HEK293 (cell line): ENCODE measurements around the gene FOXP1.

Source experiments
- CTCF ChIA-PET: fragments of 350-600 bp; formaldehyde crosslinking; extraction: SDS; loops from one replicate; lab custom pipeline; 2021; ENCODE audit warnings: antibody characterized with exemption; lab: Yijun Ruan, JAX
- POLR2A ChIA-PET: fragments of 300-600 bp; formaldehyde crosslinking; extraction: SDS; loops from one replicate; lab custom pipeline; 2020; ENCODE audit warnings: antibody characterized with exemption, inconsistent platforms; lab: Yijun Ruan, JAX
- H3K27ac ChIP-seq: fragments of 200-500 bp; sonication (Bioruptor generic); 2 replicates; pipeline ENCODE4 v1.5.1; 2014; ENCODE audit warnings: low read depth, low read length, control low read depth, inconsistent platforms; ENCODE audit errors: extremely low read depth
- H3K36me3 ChIP-seq, 2 experiments: fragments of 200-500 bp in 1 of 2; sonication (Bioruptor generic) in 1 of 2; 1 replicate in 1 of 2; 2 replicates in 1 of 2; pipeline ENCODE4 v1.5.1; 2014 to 2017; ENCODE audit warnings: inconsistent platforms in 2 of 2, low read length in 2 of 2; ENCODE audit not compliant: control insufficient read depth in 2 of 2, insufficient read depth in 1 of 2
- H3K4me1 ChIP-seq: fragments of 200-500 bp; sonication (Bioruptor generic); 2 replicates; pipeline ENCODE4 v1.5.1; 2014; ENCODE audit warnings: mild to moderate bottlenecking, low read length, inconsistent platforms; ENCODE audit not compliant: control insufficient read depth, insufficient read depth
- H3K4me3 ChIP-seq: 2 replicates; pipeline ENCODE4 v1.5.1; 2011; ENCODE audit warnings: low read depth, mild to moderate bottlenecking, control low read depth, low read length, moderate library complexity
- H3K9me3 ChIP-seq: fragments of 200-500 bp; sonication (Bioruptor generic); 2 replicates; pipeline ENCODE4 v1.5.1; 2014; ENCODE audit warnings: low read depth, low read length, inconsistent platforms; ENCODE audit not compliant: control insufficient read depth, insufficient read depth
- ATF2 ChIP-seq: fragments of 450-650 bp; formaldehyde crosslinking; IDR thresholded peaks from 2 replicates; pipeline ENCODE4 v1.5.1; 2016; ENCODE audit warnings: missing biosample characterization, missing genetic modification characterization, low read depth
- GFI1B ChIP-seq: fragments of 450-650 bp; formaldehyde crosslinking; IDR thresholded peaks from 2 replicates; pipeline ENCODE4 v1.5.1; 2016; ENCODE audit warnings: missing biosample characterization, missing genetic modification characterization
- GLI2 ChIP-seq: fragments of 450-650 bp; formaldehyde crosslinking; IDR thresholded peaks from 2 replicates; pipeline ENCODE4; 2017; ENCODE audit warnings: missing biosample characterization, missing genetic modification characterization, low read depth, borderline replicate concordance
- MZF1 ChIP-seq: fragments of 450-650 bp; formaldehyde crosslinking; IDR thresholded peaks from 2 replicates; pipeline ENCODE4 v1.5.1; 2017; ENCODE audit warnings: missing biosample characterization, missing genetic modification characterization, borderline replicate concordance
- PATZ1 ChIP-seq: fragments of 450-650 bp; formaldehyde crosslinking; IDR thresholded peaks from 2 replicates; pipeline ENCODE4 v1.5.1; 2016; ENCODE audit warnings: missing biosample characterization, missing genetic modification characterization
- PRDM1 ChIP-seq: fragments of 450-650 bp; formaldehyde crosslinking; IDR thresholded peaks from 2 replicates; pipeline ENCODE4; 2016; ENCODE audit warnings: missing biosample characterization, missing genetic modification characterization
- PRDM2 ChIP-seq: fragments of 450-650 bp; formaldehyde crosslinking; IDR thresholded peaks from 2 replicates; pipeline ENCODE4 v1.5.1; 2016; ENCODE audit warnings: missing biosample characterization, missing genetic modification characterization, borderline replicate concordance
- SP7 ChIP-seq: fragments of 450-650 bp; formaldehyde crosslinking; IDR thresholded peaks from 2 replicates; pipeline ENCODE4 v1.5.1; 2016; ENCODE audit warnings: missing biosample characterization, missing genetic modification characterization
- TRIM28 ChIP-seq: IDR thresholded peaks from 2 replicates; pipeline ENCODE4 v1.6.1; 2011; ENCODE audit warnings: low read length, control low read depth, borderline replicate concordance
- YY1 ChIP-seq: fragments of 450-650 bp; formaldehyde crosslinking; IDR thresholded peaks from 2 replicates; pipeline ENCODE4 v1.5.1; 2018; ENCODE audit warnings: missing biosample characterization, missing genetic modification characterization
- ZBTB49 ChIP-seq: fragments of 450-650 bp; formaldehyde crosslinking; IDR thresholded peaks from 2 replicates; pipeline ENCODE4 v1.5.1; 2016; ENCODE audit warnings: missing biosample characterization, missing genetic modification characterization, low read depth
- ZBTB8A ChIP-seq: fragments of 450-650 bp; formaldehyde crosslinking; IDR thresholded peaks from 2 replicates; pipeline ENCODE4 v1.5.1; 2016; ENCODE audit warnings: missing biosample characterization, missing genetic modification characterization
- ZFP41 ChIP-seq: fragments of 450-650 bp; formaldehyde crosslinking; IDR thresholded peaks from 2 replicates; pipeline ENCODE4 v1.5.1; 2016; ENCODE audit warnings: missing biosample characterization, missing genetic modification characterization, borderline replicate concordance
- ZNF121 ChIP-seq: fragments of 450-650 bp; formaldehyde crosslinking; IDR thresholded peaks from 2 replicates; pipeline ENCODE4 v1.5.1; 2016; ENCODE audit warnings: missing biosample characterization, missing genetic modification characterization
- ZNF133 ChIP-seq: fragments of 450-650 bp; formaldehyde crosslinking; IDR thresholded peaks from 2 replicates; pipeline ENCODE4 v1.5.1; 2016; ENCODE audit warnings: missing biosample characterization, missing genetic modification characterization
- ZNF248 ChIP-seq: fragments of 450-650 bp; formaldehyde crosslinking; IDR thresholded peaks from 2 replicates; pipeline ENCODE4 v1.5.1; 2017; ENCODE audit warnings: missing biosample characterization, missing genetic modification characterization
- ZNF266 ChIP-seq: fragments of 450-650 bp; formaldehyde crosslinking; IDR thresholded peaks from 2 replicates; pipeline ENCODE4 v1.5.1; 2016; ENCODE audit warnings: missing biosample characterization, missing genetic modification characterization, low read depth
- ZNF280C ChIP-seq: fragments of 450-650 bp; formaldehyde crosslinking; IDR thresholded peaks from 2 replicates; pipeline ENCODE4 v1.5.1; 2016; ENCODE audit warnings: missing biosample characterization, missing genetic modification characterization
- ZNF341 ChIP-seq: fragments of 450-650 bp; formaldehyde crosslinking; IDR thresholded peaks from 2 replicates; pipeline ENCODE4; 2016; ENCODE audit warnings: low read depth, missing biosample characterization, missing genetic modification characterization
- ZNF48 ChIP-seq: fragments of 450-650 bp; formaldehyde crosslinking; IDR thresholded peaks from 2 replicates; pipeline ENCODE4 v1.5.1; 2016; ENCODE audit warnings: missing biosample characterization, missing genetic modification characterization
- ZNF514 ChIP-seq: fragments of 450-650 bp; formaldehyde crosslinking; IDR thresholded peaks from 2 replicates; pipeline ENCODE4 v1.5.1; 2016; ENCODE audit warnings: missing biosample characterization, missing genetic modification characterization
- ZNF768 ChIP-seq: fragments of 450-650 bp; formaldehyde crosslinking; IDR thresholded peaks from 2 replicates; pipeline ENCODE4 v1.5.1; 2018; ENCODE audit warnings: missing biosample characterization, mild to moderate bottlenecking, missing genetic modification characterization

The FOXP1 gene

GRCh38 chr3:71468311-71469137, 115.0 kb downstream of the FOXP1 start (continued):
- no peak for TF ChIP-seq PRDM2 (tag by site-specific recombination)
- no peak for TF ChIP-seq ZNF341 (tag by site-specific recombination)
- no peak for TF ChIP-seq PRDM1 (tag by site-specific recombination)
- TF ChIP-seq ZNF280C (tag by site-specific recombination), result no peak
- TF ChIP-seq MZF1 (tag by site-specific recombination), result no peak
- no peak for TF ChIP-seq ZNF266 (tag by site-specific recombination)
- no peak for TF ChIP-seq ZNF248

GRCh38 chr3:71466483-71466882, 117.0 kb downstream of the FOXP1 start:
- Histone ChIP-seq H3K4me3 (no peak overlapping the region), H3K9me3 (no peaks in the 10 kb centered on the region), H3K27ac (no peak overlapping the region), H3K36me3 (no peaks in the 10 kb centered on the region), H3K4me1 (no peaks in the 10 kb centered on the region; the same call in 1 of the 2 replicates)
- ChIA-PET CTCF (interaction anchor here (0.7 kb wide), 1 partner anchor 388 kb away, joined by 4 read pairs; no protein-coding TSS in a partner anchor), POLR2A (no interaction called here)
- TF ChIP-seq ZBTB8A, result no peak
- TF ChIP-seq GLI2, result no peak
- no peak for TF ChIP-seq ZFP41 (tag by site-specific recombination)
- TF ChIP-seq PATZ1, result 0 out of 2 replicates have a peak, but pooled peaks have one; percentile 27
- TF ChIP-seq YY1 (tag by site-specific recombination), result no peak
- TF ChIP-seq SP7 (tag by site-specific recombination), result peak; percentile 42; the same call in 1 of the 2 replicates
- no peak for TF ChIP-seq ZNF768 (tag by site-specific recombination)
- 0 out of 2 replicates have a peak, but pooled peaks have one; percentile 65 for TF ChIP-seq TRIM28
- no peak for TF ChIP-seq ZNF121 (tag by site-specific recombination)
- TF ChIP-seq ZBTB49, result no peak
- TF ChIP-seq ZNF514, result no peak
- TF ChIP-seq GFI1B, result no peak
- no peak for TF ChIP-seq ATF2
- no peak for TF ChIP-seq ZNF133 (tag by site-specific recombination)
- peak; percentile 70 for TF ChIP-seq ZNF341 (tag by site-specific recombination)
- no peak for TF ChIP-seq ZNF48 (tag by site-specific recombination)
